Aorta (tissue), 5 donors: ENCODE measurements around the gene MTHFD1L. TPM values are rescaled to one million over a fixed set of nuclear protein-coding genes. Genes with fewer than 3 reads are reported as not detected.

Source experiments
- ATAC-seq: fragments of 200-7000 bp; cut with Tn5 transposase; one replicate; pipeline ENCODE4 v1.9.1; 2022; ENCODE audit warnings: moderate library complexity; ENCODE audit not compliant: low FRiP score
- DNase-seq, 2 donors: peaks; one replicate each; pipeline ENCODE4 v3.0.0-alpha.2; 2020
- H3K27ac ChIP-seq, 2 donors: one replicate each; pipeline ENCODE4 v1.5.1; 2013; ENCODE audit warnings: low read length in 2 of 2, mild to moderate bottlenecking in 2 of 2, moderate library complexity in 2 of 2, control low read depth in 1 of 2, inconsistent platforms in 1 of 2, low read depth in 1 of 2
- H3K27me3 ChIP-seq, 2 donors: one replicate each; pipeline ENCODE4 v1.6.1; 2013; ENCODE audit warnings: control low read depth in 1 of 2, low read length in 1 of 2, mild to moderate bottlenecking in 1 of 2, moderate library complexity in 1 of 2; ENCODE audit not compliant: insufficient read depth in 2 of 2, control insufficient read depth in 1 of 2
- H3K36me3 ChIP-seq, 2 donors: one replicate each; pipeline ENCODE4 v1.6.1; 2013; ENCODE audit warnings: control low read depth in 1 of 2, low read length in 1 of 2, mild to moderate bottlenecking in 1 of 2; ENCODE audit not compliant: insufficient read depth in 2 of 2, control insufficient read depth in 1 of 2
- H3K4me1 ChIP-seq, 2 donors: one replicate each; pipeline ENCODE4 v1.6.1; 2013; ENCODE audit warnings: low read length in 2 of 2, control low read depth in 1 of 2, mild to moderate bottlenecking in 1 of 2, moderate library complexity in 1 of 2; ENCODE audit not compliant: insufficient read depth in 2 of 2, control insufficient read depth in 1 of 2
- H3K4me3 ChIP-seq, 2 donors: one replicate each; pipeline ENCODE4 v1.5.1; 2013; ENCODE audit warnings: low read length in 2 of 2, control low read depth in 1 of 2, mild to moderate bottlenecking in 1 of 2
- H3K9me3 ChIP-seq: one replicate; pipeline ENCODE4 v1.6.1; 2013; ENCODE audit warnings: mild to moderate bottlenecking, low read length; ENCODE audit not compliant: control insufficient read depth
- WGBS, 2 donors: extraction: QIAGEN DNeasy Blood & Tissue Kit; methylation state at CpG; one replicate each; pipeline ENCODE4 v1.1.7; 2013; 5-methylcytosine and 5-hydroxymethylcytosine counted together
- intact Hi-C, 2 donors: fragments of 100-400 bp; cut with DNase I; formaldehyde crosslinking; loops; one replicate each; pipeline versions ENCODE4 v1.14.2 to v1.15.0; 2022
- polyA plus RNA-seq, 2 donors: library from polyadenylated mRNA; stranded (reverse); fragments of 200-250 nt; gene quantifications; one replicate each; pipeline ENCODE4 v1.2.3, GENCODE V29; 2013
- total RNA-seq, 2 donors: library from RNA; stranded (reverse); fragmentation: NEBNext Ultra II Directional; extraction: Animal tissue kit (Norgen Biotek cat#: 25700); gene quantifications; one replicate each; pipeline ENCODE4 v1.2.1, GENCODE V29; 2021
- donor health status: healthy with polysubstance abuse.
- donor health status: Bipolar disorder and iron deficiency.
- donor health status: DM: no; HTN: no; CAD: no.
- donor health status: DM: no; HTN: no; CAD: no.
- donor health status: DM: yes; HTN: yes; CAD: no.

MTHFD1L gene
- total and polyA plus RNA-seq, 4 donors, result 20.4 to 65.8 (median 55.7) TPM

DNA sequence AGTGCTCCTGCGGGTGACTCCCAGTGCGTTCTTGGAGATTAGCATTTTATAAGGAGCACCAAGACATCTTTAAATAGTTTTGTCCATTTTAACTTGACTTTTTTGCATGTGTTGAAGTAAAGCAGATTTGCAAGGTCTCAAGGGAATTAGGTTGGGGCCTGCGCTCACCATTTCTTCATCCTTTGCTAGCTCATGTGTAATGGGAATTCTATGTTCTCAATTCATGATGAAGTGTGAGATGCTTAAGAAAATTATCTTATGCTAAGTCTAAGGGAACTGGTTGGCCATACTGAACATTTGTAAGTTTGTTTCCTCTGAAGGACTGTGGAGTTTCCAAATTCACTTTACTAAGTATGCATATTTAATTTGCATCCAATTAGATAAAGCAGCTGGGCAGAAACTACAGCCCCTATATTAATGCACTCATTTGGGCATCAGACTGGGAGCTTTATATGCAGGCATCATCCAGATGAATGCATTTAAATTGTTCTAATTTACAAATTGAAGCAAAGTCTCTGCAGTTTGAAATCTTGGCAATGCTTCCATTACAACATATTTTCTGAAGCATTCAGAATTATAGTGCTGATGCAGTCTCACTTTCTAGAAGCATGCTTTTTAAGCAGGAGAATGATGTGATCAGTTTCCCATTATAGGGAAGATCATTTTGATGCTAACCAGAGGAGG lies 266.0 kb downstream of the MTHFD1L start:
- Histone ChIP-seq H3K27me3 (peaks cover 0 to 1% of the 10 kb centered on the region in 2 donors), H3K4me1 (no peaks in the 10 kb centered on the region), H3K27ac (no peak overlapping the region), H3K4me3 (no peak overlapping the region), H3K36me3 (no peaks in the 10 kb centered on the region), H3K9me3 (peaks cover 1% of the 10 kb centered on the region)
- ATAC-seq (no peak), DNase-seq (no peak)
- 95 to 98% methylated on average over 3 of the region's 3 CpGs for WGBS, 2 donors
- intact Hi-C loops, result no loop called here

DNA sequence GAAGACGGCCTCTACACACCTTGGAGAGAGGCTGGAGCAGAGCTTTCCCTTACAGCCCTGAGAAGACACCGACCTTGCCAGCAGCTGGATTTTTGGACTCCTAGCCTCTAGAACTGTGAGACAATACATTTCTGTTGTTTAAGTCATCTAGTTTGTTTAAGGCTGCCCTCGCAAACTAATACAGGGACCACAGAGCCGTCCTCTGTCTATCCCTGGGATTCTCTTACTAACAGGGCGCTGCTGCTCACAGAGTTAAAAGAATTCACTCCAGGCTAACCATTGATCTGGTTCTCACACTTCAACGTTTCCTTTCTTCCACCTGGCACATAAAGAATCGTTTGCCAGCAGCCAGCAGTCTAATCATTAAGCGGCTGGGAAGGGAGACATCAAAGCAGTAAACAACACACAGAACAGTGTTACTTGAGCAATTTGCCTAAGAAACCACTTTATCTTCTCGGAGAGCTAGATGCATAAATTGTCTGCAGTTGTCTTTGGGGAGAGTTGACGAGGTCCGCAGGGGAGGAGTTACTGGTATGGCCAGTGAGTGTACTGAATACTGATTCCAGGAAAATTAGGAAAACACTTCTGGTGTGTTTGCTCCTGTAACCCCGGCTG lies 270.7 kb downstream of the MTHFD1L start:
- Histone ChIP-seq H3K4me3 (no peak overlapping the region), H3K4me1 (no peaks in the 10 kb centered on the region), H3K27ac (no peak overlapping the region), H3K9me3 (peaks cover 1% of the 10 kb centered on the region), H3K36me3 (no peaks in the 10 kb centered on the region), H3K27me3 (peaks cover 0 to 1% of the 10 kb centered on the region in 2 donors)
- ATAC-seq, result peak; percentile 70
- 58% methylated on average over 12 of the region's 12 CpGs for WGBS, 2 donors
- intact Hi-C loops, result no loop called here
- DNase-seq, result no peak

DNA sequence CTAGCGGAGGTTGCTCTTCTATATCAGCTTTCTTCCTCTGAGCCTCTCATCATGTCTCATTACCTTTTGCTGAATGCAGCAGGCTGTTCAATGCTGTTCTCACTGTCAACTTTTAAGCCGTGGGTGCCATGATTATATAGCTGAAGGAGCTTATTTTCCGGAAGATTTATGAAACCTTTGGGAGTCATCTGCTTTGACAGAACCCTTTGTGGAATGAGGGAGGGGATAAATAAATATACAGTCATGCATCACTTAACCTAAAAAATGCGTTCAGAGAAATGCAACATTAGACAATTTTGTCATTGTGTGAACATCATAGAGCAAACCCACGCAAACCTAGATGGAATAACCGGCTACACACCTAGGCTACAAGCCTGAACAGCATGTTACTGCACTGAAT lies 272.0 kb downstream of the MTHFD1L start:
- Histone ChIP-seq H3K36me3 (no peaks in the 10 kb centered on the region), H3K4me1 (no peaks in the 10 kb centered on the region), H3K4me3 (no peak overlapping the region), H3K27ac (no peak overlapping the region), H3K9me3 (peaks cover 1% of the 10 kb centered on the region), H3K27me3 (no peaks in the 10 kb centered on the region)
- intact Hi-C loops, result no loop called here
- DNase-seq, result no peak
- WGBS, 2 donors, result 95% methylated on average over 6 of the region's 6 CpGs
- no peak for ATAC-seq

DNA sequence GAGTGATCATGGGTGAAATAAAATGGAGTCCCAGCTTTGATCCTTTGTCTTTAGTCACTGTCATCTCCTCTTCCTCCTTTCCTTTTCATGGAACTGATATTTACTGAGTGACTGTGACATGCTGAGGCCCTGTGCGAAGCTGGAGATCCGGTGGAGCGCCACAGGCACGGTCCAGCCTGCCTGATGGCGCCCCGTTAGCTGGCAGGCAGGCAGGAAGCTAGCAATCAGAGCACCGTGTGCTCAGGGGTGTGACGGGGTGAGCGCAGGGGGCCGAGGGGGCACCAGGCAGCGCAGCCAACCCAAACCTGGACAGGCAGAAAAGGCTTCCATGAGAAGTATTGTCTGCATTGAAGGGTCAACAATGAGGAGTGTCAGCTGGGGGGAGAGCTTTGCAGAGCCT lies 274.0 kb downstream of the MTHFD1L start:
- intact Hi-C loops, result no loop called here
- DNase-seq, result no peak
- Histone ChIP-seq H3K9me3 (no peaks in the 10 kb centered on the region), H3K36me3 (no peaks in the 10 kb centered on the region), H3K27ac (no peak overlapping the region), H3K4me1 (no peaks in the 10 kb centered on the region), H3K27me3 (no peaks in the 10 kb centered on the region), H3K4me3 (no peak overlapping the region)
- WGBS, 2 donors, result 88 to 91% methylated on average over 11 of the region's 11 CpGs
- no peak for ATAC-seq

DNA sequence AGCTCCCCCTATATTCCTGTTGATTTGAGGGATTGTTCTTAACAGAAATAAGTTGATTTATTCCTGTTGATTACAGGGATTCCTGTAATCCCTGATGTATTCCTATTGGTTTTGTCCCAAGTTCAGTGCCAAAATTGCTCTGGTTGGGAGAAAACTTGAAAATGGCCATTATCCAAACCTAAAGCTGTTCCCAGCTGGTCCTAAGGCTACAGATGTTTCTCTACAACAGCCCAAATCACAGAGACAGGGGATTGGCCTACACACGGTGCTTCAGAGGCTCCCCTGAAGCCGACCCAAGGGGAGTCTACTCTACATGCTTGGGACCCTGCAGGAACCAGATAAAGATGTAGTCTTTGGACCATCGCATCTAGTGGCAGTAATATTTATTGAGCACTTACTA lies 275.3 kb downstream of the MTHFD1L start:
- H3K36me3 ChIP-seq, result no peaks in the 10 kb centered on the region
- H3K4me3 ChIP-seq, result no peak overlapping the region
- H3K27ac ChIP-seq, result no peak overlapping the region
- H3K9me3 ChIP-seq, result no peaks in the 10 kb centered on the region
- intact Hi-C loops, result no loop called here
- H3K27me3 ChIP-seq, result no peaks in the 10 kb centered on the region
- H3K4me1 ChIP-seq, result no peaks in the 10 kb centered on the region
- ATAC-seq, result no peak
- 81 to 84% methylated on average over 3 of the region's 3 CpGs for WGBS, 2 donors
- no peak for DNase-seq

DNA sequence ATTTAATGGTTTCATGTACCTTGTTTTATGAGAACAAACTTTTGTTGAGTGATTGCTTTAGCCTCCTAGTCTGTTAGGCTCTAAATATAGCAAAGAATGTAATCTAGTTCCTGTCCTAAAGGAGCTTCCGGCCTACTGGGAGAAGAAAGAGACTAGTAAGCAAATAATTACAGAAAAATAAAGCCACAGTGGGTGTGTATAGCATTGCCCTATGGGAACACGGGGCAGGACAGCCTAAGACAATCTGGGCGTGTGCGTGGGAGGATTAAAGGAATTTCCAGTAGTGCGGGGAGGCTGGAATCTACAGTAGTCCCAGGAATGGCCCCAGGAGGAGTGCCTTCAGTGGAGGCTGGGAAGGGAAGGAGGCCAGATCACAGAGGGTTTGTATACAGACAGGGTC lies 276.2 kb downstream of the MTHFD1L start:
- Histone ChIP-seq H3K9me3 (no peaks in the 10 kb centered on the region), H3K4me3 (no peak overlapping the region), H3K4me1 (no peaks in the 10 kb centered on the region), H3K27ac (no peak overlapping the region), H3K36me3 (no peaks in the 10 kb centered on the region), H3K27me3 (no peaks in the 10 kb centered on the region)
- intact Hi-C loops, result no loop called here
- no peak for DNase-seq
- ATAC-seq, result no peak
- 71% methylated on average over 5 of the region's 5 CpGs for WGBS, 2 donors

DNA sequence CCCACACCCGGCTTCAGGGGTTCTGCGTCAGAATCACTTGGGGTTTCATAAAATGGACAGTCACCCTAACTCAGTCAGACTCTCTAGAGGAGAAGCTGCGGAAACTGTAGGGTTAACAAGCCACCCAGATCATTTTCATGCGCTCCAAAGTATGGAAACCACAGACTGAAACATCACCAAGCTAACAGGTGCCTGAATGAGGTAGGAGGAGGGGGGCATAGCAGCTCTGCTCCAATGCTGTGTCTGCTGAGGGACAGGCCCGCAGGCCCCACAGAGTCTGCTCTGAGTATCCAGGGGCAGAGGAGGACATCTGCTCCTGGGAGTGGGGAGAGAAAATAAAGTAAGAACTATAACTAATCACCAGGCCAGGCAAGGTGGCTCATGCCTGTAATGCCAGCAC lies 277.2 kb downstream of the MTHFD1L start:
- H3K4me1 ChIP-seq, result no peaks in the 10 kb centered on the region
- DNase-seq, result no peak
- intact Hi-C loops, result no loop called here
- H3K9me3 ChIP-seq, result no peaks in the 10 kb centered on the region
- H3K27me3 ChIP-seq, result no peaks in the 10 kb centered on the region
- 86 to 96% methylated on average over 5 of the region's 5 CpGs for WGBS, 2 donors
- no peak overlapping the region for H3K4me3 ChIP-seq
- ATAC-seq, result no peak
- H3K36me3 ChIP-seq, result no peaks in the 10 kb centered on the region
- no peak overlapping the region for H3K27ac ChIP-seq

DNA sequence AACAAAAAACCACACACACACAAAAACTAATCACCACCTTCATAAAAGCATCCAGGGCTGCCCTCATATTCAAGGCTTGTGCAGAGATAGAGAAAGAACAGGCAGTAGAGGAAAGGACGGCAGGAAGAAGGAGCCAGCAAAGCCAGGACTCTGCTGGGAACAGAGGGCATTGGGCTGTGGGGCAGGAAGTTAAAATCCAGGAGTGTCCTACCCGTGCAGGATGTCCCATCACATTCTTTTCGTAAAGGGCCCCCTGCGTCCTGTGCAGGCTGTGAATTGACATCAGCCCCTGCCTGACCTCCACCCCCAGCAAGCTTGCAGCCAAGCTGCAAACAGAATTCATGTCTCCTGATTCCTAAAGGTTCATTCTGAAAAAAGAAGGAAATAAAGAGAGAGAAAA lies 277.8 kb downstream of the MTHFD1L start:
- 75 to 84% methylated on average over 4 of the region's 4 CpGs for WGBS, 2 donors
- intact Hi-C loops, result no loop called here

DNA sequence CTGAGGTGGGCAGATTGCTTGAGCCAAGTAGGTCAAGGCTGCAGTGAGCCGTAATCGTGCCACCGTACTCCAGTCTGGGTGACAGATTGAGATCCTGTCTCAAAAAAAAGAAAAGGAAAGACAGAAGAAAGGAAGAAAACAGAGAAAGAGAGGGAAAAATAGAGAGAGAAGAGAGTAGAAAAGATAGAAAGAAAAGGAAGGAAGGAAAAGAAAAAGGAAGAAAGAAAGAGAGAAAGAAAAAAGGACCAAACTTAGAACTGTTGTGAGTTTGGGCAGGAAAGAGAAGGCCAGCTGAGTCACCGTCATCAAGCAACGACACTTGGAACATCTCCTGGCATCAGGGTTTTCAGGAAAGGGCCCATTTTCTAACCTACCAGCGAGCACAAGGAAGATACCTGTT lies 278.3 kb downstream of the MTHFD1L start:
- H3K4me1 ChIP-seq, result no peaks in the 10 kb centered on the region
- H3K27ac ChIP-seq, result no peak overlapping the region
- H3K27me3 ChIP-seq, result no peaks in the 10 kb centered on the region
- DNase-seq (no peak), ATAC-seq (no peak)
- intact Hi-C loops, result no loop called here
- no peaks in the 10 kb centered on the region for H3K36me3 ChIP-seq
- no peaks in the 10 kb centered on the region for H3K9me3 ChIP-seq
- WGBS, 2 donors, result 77 to 80% methylated on average over 6 of the region's 6 CpGs
- H3K4me3 ChIP-seq, result no peak overlapping the region

More for the DNA sequence above, 277.8 kb downstream of the MTHFD1L start:
- Histone ChIP-seq H3K4me1 (no peaks in the 10 kb centered on the region), H3K27ac (no peak overlapping the region), H3K36me3 (no peaks in the 10 kb centered on the region), H3K27me3 (no peaks in the 10 kb centered on the region), H3K9me3 (no peaks in the 10 kb centered on the region), H3K4me3 (no peak overlapping the region)
- ATAC-seq, result no peak
- DNase-seq, result no peak
